Brain microvascular endothelial cell (primary cell): Measurements from ENCODE around the gene KIF2A.

Experiments used
- DNase-seq: peaks from one replicate; pipeline ENCODE4 v3.0.0-alpha.2; 2020
- H3K27ac ChIP-seq: fragments of 250-450 bp; sonication (Bioruptor Pico); 2 replicates; pipeline ENCODE4 v1.5.1; 2020; ENCODE audit warnings: mild to moderate bottlenecking, moderate library complexity
- H3K27me3 ChIP-seq: fragments of 250-450 bp; sonication (Bioruptor Pico); replicated peaks from 2 replicates; pipeline ENCODE4 v1.5.1; 2020; ENCODE audit warnings: mild to moderate bottlenecking
- H3K36me3 ChIP-seq: fragments of 250-450 bp; sonication (Bioruptor Pico); replicated peaks from 2 replicates; pipeline ENCODE4 v1.5.1; 2020; ENCODE audit warnings: mild to moderate bottlenecking
- H3K4me3 ChIP-seq: 2 replicates; pipeline ENCODE4 v1.5.1; 2011; ENCODE audit warnings: low read depth, mild to moderate bottlenecking, control low read depth, low read length, moderate library complexity
- in situ Hi-C: cut with HindIII; loops from 2 replicates; pipeline ENCODE4 v1.10.0; 2017; ENCODE audit warnings: low sequenced_read_pairs, low pct_ligation_motif_present
- TF ChIP-seq, protein P1 (sequence below): IDR thresholded peaks from 2 replicates; pipeline ENCODE4 v1.5.1; 2011; ENCODE audit warnings: low read depth, mild to moderate bottlenecking, moderate library complexity, low read length, control low read depth, inconsistent platforms; ENCODE audit errors: missing control alignments

KIF2A gene

GRCh38 chr5:62372600-62372999 is 66.6 kb downstream of the KIF2A start:
- Histone ChIP-seq H3K36me3 (peaks cover 14% of the 10 kb centered on the region), H3K27me3 (no peaks in the 10 kb centered on the region), H3K4me3 (no peak overlapping the region), H3K27ac (no peak overlapping the region)
- in situ Hi-C loops: no loop called here
- no peak for DNase-seq
- TF ChIP-seq, protein P1, sequence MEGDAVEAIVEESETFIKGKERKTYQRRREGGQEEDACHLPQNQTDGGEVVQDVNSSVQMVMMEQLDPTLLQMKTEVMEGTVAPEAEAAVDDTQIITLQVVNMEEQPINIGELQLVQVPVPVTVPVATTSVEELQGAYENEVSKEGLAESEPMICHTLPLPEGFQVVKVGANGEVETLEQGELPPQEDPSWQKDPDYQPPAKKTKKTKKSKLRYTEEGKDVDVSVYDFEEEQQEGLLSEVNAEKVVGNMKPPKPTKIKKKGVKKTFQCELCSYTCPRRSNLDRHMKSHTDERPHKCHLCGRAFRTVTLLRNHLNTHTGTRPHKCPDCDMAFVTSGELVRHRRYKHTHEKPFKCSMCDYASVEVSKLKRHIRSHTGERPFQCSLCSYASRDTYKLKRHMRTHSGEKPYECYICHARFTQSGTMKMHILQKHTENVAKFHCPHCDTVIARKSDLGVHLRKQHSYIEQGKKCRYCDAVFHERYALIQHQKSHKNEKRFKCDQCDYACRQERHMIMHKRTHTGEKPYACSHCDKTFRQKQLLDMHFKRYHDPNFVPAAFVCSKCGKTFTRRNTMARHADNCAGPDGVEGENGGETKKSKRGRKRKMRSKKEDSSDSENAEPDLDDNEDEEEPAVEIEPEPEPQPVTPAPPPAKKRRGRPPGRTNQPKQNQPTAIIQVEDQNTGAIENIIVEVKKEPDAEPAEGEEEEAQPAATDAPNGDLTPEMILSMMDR: no peak

DNA sequence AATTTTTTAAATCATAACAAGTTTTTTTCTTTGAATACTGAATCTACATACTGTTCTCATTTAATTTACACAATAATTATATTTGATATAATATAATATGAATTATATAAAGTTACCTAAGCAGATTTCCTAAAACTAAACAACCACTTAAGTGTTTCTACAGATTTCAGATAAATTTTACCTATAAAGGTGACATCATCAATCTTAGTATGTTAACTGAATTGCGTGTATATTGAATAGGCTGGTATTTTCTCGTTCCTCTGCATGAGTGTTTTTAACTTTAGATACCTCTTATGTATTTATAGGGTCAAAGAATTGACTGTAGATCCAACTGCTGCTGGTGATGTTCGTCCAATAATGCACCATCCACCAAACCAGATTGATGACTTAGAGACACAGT is 67.4 kb downstream of the KIF2A start:
- Histone ChIP-seq H3K27ac (no peak overlapping the region), H3K4me3 (no peak overlapping the region), H3K27me3 (no peaks in the 10 kb centered on the region), H3K36me3 (peaks cover 22% of the 10 kb centered on the region)
- in situ Hi-C loops: no loop called here
- TF ChIP-seq, protein P1: no peak
- no peak for DNase-seq

- TF ChIP-seq, protein P1: no peak
- H3K36me3 ChIP-seq: peaks cover 29% of the 10 kb centered on the region
- H3K27me3 ChIP-seq: no peaks in the 10 kb centered on the region
- DNase-seq: no peak
- no peak overlapping the region for H3K27ac ChIP-seq
- no peak overlapping the region for H3K4me3 ChIP-seq
- in situ Hi-C loops: no loop called here
These were observed 68.1 kb downstream of the KIF2A start for GRCh38 chr5:62374090-62374489.

DNA sequence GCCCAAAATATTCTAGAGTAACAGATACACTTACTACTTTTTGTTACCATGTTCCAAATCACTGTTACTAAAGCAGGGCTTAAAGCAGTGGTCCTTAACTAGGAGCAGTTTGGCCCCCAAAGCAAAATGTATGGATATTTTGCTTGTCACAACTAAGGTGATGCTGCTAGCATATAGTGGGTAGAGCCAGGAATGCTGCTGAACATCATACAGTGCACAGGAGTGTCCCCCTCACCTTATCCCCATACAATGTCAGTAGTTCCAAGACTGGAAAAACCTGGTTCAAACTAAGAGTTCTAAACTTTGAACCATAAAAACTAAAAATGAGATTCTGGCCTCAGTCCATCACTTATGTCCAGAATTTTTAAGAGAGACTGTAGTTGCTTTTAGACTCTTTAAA is 69.6 kb downstream of the KIF2A start:
- no peak for DNase-seq
- no peak overlapping the region for H3K4me3 ChIP-seq
- H3K27ac ChIP-seq: no peak overlapping the region
- TF ChIP-seq, protein P1: no peak
- in situ Hi-C loops: no loop called here
- no peaks in the 10 kb centered on the region for H3K27me3 ChIP-seq
- peaks cover 36% of the 10 kb centered on the region for H3K36me3 ChIP-seq

- Histone ChIP-seq H3K27me3 (no peaks in the 10 kb centered on the region), H3K27ac (no peak overlapping the region), H3K36me3 (peaks cover 36% of the 10 kb centered on the region), H3K4me3 (no peak overlapping the region)
- TF ChIP-seq, protein P1: no peak
- no peak for DNase-seq
- in situ Hi-C loops: no loop called here
These were observed 70.1 kb downstream of the KIF2A start for GRCh38 chr5:62376064-62376463.

DNA sequence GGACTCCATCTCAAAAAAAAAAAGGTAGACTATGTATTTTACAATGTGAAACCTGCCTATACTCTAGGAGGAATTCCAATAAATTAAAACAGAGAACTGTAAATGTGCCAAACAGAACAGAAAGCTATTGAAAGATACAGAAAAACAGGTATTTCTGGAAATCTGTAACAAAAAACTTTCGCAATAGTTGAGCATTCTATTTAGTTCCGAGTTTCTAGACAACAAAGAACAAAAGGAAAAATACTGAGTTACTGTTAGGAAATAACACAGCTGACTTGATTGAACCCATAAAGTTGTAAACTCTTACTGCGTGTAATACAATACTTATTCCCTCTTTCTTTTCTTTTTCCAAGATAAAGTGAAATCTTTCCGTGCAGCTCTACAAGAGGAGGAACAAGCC is 79.1 kb downstream of the KIF2A start:
- DNase-seq: no peak
- TF ChIP-seq, protein P1: no peak
- no peaks in the 10 kb centered on the region for H3K27me3 ChIP-seq
- H3K4me3 ChIP-seq: no peak overlapping the region
- in situ Hi-C loops: no loop called here
- peaks cover 39% of the 10 kb centered on the region for H3K36me3 ChIP-seq
- H3K27ac ChIP-seq: no peak overlapping the region
